A673 (cell line): ENCODE data around the gene LEPROT. TPM values are rescaled to one million over a fixed set of nuclear protein-coding genes. Genes with fewer than 3 reads are reported as not detected.

Experiments used
- BruUV-seq: library from RNA; stranded (reverse); fragments of 400-500 nt; replicated peaks from 2 replicates; lab custom pipeline; 2021; lab: Mats Ljungman, UMichigan
- CTCF ChIA-PET: fragments of 300-600 bp; sonication (Branson Sonifier 250); formaldehyde crosslinking; loops from one replicate; lab custom pipeline; 2022; ENCODE audit warnings: antibody characterized with exemption; lab: Charles Lee
- POLR2A ChIA-PET: fragments of 300-600 bp; sonication (Branson Sonifier 250); formaldehyde crosslinking; loops from one replicate; lab custom pipeline; 2022; ENCODE audit warnings: antibody characterized with exemption; ENCODE audit not compliant: low non-redundant PET; lab: Charles Lee
- DNase-seq: peaks from one replicate; pipeline ENCODE4 v3.0.0-alpha.2; 2015; ENCODE audit warnings: low spot score
- H3K27ac ChIP-seq: fragments of 200-600 bp; sonication (generic); 2 replicates; pipeline ENCODE4 v1.5.1; 2016; ENCODE audit warnings: mixed run types, low read depth, mild to moderate bottlenecking, mixed read lengths, antibody characterized with exemption, low read length; ENCODE audit not compliant: poor library complexity, severe bottlenecking
- H3K27me3 ChIP-seq: fragments of 200-600 bp; sonication (generic); replicated peaks from 2 replicates; pipeline ENCODE4 v1.6.1; 2017; ENCODE audit warnings: mixed run types, low read depth, mild to moderate bottlenecking, mixed read lengths, antibody characterized with exemption, low read length; ENCODE audit not compliant: insufficient read depth, poor library complexity
- H3K36me3 ChIP-seq: fragments of 200-600 bp; sonication (generic); 2 replicates; pipeline ENCODE4 v1.6.1; 2016; ENCODE audit warnings: mixed run types, mild to moderate bottlenecking, mixed read lengths, antibody characterized with exemption, low read length; ENCODE audit not compliant: insufficient read depth, poor library complexity, severe bottlenecking
- H3K4me1 ChIP-seq: fragments of 200-600 bp; sonication (generic); 2 replicates; pipeline ENCODE4 v1.6.1; 2017; ENCODE audit warnings: mixed run types, mild to moderate bottlenecking, mixed read lengths, antibody characterized with exemption, low read length; ENCODE audit not compliant: insufficient read depth, poor library complexity, severe bottlenecking
- H3K4me3 ChIP-seq: fragments of 200-600 bp; sonication (generic); 2 replicates; pipeline ENCODE4 v1.5.1; 2016; ENCODE audit warnings: low read depth, mixed run types, mild to moderate bottlenecking, mixed read lengths, low read length; ENCODE audit not compliant: poor library complexity, severe bottlenecking
- H3K9me3 ChIP-seq: fragments of 200-600 bp; sonication (generic); 2 replicates; pipeline ENCODE4 v1.6.1; 2016; ENCODE audit warnings: mixed run types, low read depth, mild to moderate bottlenecking, mixed read lengths, antibody characterized with exemption, low read length; ENCODE audit not compliant: poor library complexity, severe bottlenecking
- CTCF ChIP-seq: fragments of 300-800, 200-600 bp; sonication (generic); conservative IDR thresholded peaks from 2 replicates; pipeline ENCODE4 v1.5.1; 2017; ENCODE audit warnings: low read depth, mild to moderate bottlenecking, antibody characterized with exemption, low read length, moderate library complexity, mixed read lengths
- EZH2 ChIP-seq: fragments of 200-600 bp; sonication (generic); IDR thresholded peaks from 2 replicates; pipeline ENCODE4 v1.6.1; 2017; ENCODE audit warnings: borderline replicate concordance, low read depth, mild to moderate bottlenecking, mixed read lengths, antibody characterized with exemption, low read length; ENCODE audit not compliant: poor library complexity, severe bottlenecking
- intact Hi-C: fragments of 100-400 bp; cut with micrococcal nuclease; formaldehyde crosslinking; loops from one replicate; pipeline ENCODE4 v1.10.0; 2022; ENCODE audit not compliant: unreplicated experiment
- total RNA-seq: library from RNA; stranded (reverse); gene quantifications from 2 replicates; pipeline ENCODE4 v1.2.3, GENCODE V29; 2021

LEPROT gene
- total RNA-seq, 1 experiment from 2014 or later, result 24.8 TPM

- CTCF ChIA-PET, result no interaction called here
- Histone ChIP-seq H3K27ac (no peak overlapping the region), H3K9me3 (no peaks in the 10 kb centered on the region), H3K4me3 (no peak overlapping the region), H3K4me1 (peaks cover 20% of the 10 kb centered on the region), H3K36me3 (no peaks in the 10 kb centered on the region), H3K27me3 (no peaks in the 10 kb centered on the region)
- BruUV-seq, result no TSS peak
- intact Hi-C loops, result no loop called here
- TF ChIP-seq CTCF, result no peak
- no peak for TF ChIP-seq EZH2
- POLR2A ChIA-PET, result no interaction called here
- peak; percentile 7 for DNase-seq
Measured at GRCh38 chr1:65470766-65471165, 50.3 kb downstream of the LEPROT start.

DNA sequence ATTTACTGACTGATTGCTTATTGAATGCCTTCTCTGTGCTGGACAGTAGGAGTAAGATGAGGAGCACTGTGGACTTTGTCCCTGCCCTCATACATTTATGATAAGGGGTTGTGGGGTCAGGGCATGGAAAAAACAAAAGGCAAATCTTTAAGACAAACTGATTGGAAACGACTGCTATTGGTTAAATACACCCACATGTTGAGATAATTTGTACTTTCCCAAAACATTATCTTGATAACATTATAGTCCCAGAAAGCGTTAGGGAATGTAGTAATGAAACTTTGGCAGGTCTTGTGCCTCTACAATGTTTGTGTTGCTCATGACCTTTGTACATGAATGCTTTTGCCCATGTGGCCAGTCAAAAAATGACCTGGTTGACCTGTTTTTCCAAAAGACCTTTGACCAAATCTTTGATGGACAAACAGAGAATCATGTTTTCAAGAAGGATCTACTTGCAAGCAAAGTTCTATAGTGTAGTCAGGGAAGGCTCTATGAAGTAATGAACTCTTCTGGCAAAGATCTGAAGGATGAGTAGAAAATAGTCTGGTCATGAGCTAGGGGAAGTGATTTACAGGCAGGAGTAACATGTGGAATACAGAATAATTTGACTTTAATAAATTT is 50.9 kb downstream of the LEPROT start:
- no peak overlapping the region for H3K27ac ChIP-seq
- no TSS peak for BruUV-seq
- TF ChIP-seq CTCF, result no peak
- TF ChIP-seq EZH2, result no peak
- no peak for DNase-seq
- H3K4me3 ChIP-seq, result no peak overlapping the region
- peaks cover 20% of the 10 kb centered on the region for H3K4me1 ChIP-seq
- H3K27me3 ChIP-seq, result no peaks in the 10 kb centered on the region
- intact Hi-C loops, result no loop called here
- CTCF ChIA-PET, result no interaction called here
- POLR2A ChIA-PET, result no interaction called here
- no peaks in the 10 kb centered on the region for H3K9me3 ChIP-seq
- H3K36me3 ChIP-seq, result no peaks in the 10 kb centered on the region

DNA sequence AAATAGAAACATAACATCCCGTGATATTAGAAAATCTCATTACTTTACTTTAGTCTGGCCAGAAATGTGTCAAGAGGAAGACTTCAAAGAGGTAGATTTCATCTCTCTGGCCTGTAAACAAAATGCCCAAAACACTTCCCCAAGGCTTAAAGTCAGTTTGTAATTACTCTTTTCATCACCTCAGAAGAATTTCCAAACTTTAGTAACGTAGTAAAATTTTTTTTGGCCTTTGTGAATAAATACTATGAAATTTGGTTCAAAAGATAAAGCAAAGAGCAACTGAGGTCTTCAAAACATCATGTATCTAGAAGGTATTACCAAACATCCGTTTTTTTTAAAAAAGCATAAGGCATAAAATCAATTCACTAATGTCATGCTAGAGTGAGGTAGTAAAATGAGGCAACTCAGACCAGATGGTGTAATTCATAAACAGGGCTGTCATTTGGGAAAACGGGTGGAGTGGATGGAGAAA is 51.4 kb downstream of the LEPROT start:
- DNase-seq, result no peak
- Histone ChIP-seq H3K36me3 (no peaks in the 10 kb centered on the region), H3K9me3 (no peaks in the 10 kb centered on the region), H3K27me3 (no peaks in the 10 kb centered on the region), H3K27ac (no peak overlapping the region), H3K4me1 (peaks cover 20% of the 10 kb centered on the region), H3K4me3 (no peak overlapping the region)
- CTCF ChIA-PET, result no interaction called here
- POLR2A ChIA-PET, result no interaction called here
- TF ChIP-seq EZH2 (no peak), CTCF (no peak)
- intact Hi-C loops, result no loop called here
- no TSS peak for BruUV-seq
